Omental fat pad (tissue), 4 donors: ENCODE measurements around the gene OR51Q1. TPM values are rescaled to one million over a fixed set of nuclear protein-coding genes. Genes with fewer than 3 reads are reported as not detected.

ENCODE experiments used
- ATAC-seq: fragments of 150-250 bp; one replicate; pipeline ENCODE4 v1.9.1; 2016; ENCODE audit warnings: mild to moderate bottlenecking, moderate library complexity; ENCODE audit not compliant: low FRiP score
- DNase-seq: peaks from one replicate; pipeline ENCODE4 v3.0.0-alpha.2; 2019; ENCODE audit warnings: low spot score
- CTCF ChIP-seq, 3 donors: fragments of 450-650 bp; IDR thresholded peaks; one replicate each; pipeline ENCODE4 v1.5.1; 2016 to 2017; ENCODE audit warnings: antibody characterized with exemption in 3 of 3, mild to moderate bottlenecking in 3 of 3, moderate library complexity in 2 of 3
- total RNA-seq, 4 donors: library from RNA; depleted of rRNA; stranded (reverse); fragments of >200 nt; gene quantifications; one replicate each; pipeline ENCODE4 v1.1.0, GENCODE V29; 2016

OR51Q1 gene
- total RNA-seq, 4 donors from 2014 or later: not detected

GRCh38 chr11:5460983-5461621, 39.2 kb downstream of the OR51Q1 start:
- no peak for TF ChIP-seq CTCF (IDR thresholded peaks at IDR 0.05)
- no peak for DNase-seq
- no peak for ATAC-seq

GRCh38 chr11:5467527-5467926, 45.6 kb downstream of the OR51Q1 start:
- TF ChIP-seq CTCF (IDR thresholded peaks at IDR 0.05): no peak
- DNase-seq (no peak), ATAC-seq (no peak)

Other genes with a start within 250 kb of the OR51Q1 start
- gene OR51V1, start 221.4 kb upstream of the OR51Q1 start, total RNA-seq: not detected
- gene HBB, start 195.0 kb upstream of the OR51Q1 start, total RNA-seq: 1,000 to 10,000 TPM in 1 of 4 donors, 100 to 1,000 TPM in 3; 160 to 1,928 (median 219) TPM
- 1 to 10 TPM in 2 of 4 donors, not detected in 2; 1.1 to 3.2 TPM for gene HBD, start 187.6 kb upstream of the OR51Q1 start, total RNA-seq
- gene HBG1, start 172.3 kb upstream of the OR51Q1 start, total RNA-seq: not detected
- 1 to 10 TPM in 1 of 4 donors, not detected in 3; 2.1 TPM for gene HBG2, start 167.3 kb upstream of the OR51Q1 start, total RNA-seq
- gene HBE1, start 152.2 kb upstream of the OR51Q1 start, total RNA-seq: not detected
- not detected for gene OR51B4, start 120.2 kb upstream of the OR51Q1 start, total RNA-seq
- gene OR51B2, start 97.8 kb upstream of the OR51Q1 start, total RNA-seq: 1 to 10 TPM in 1 of 4 donors, under 1 TPM in 1, not detected in 2; 0.46 to 1.1 TPM
- gene OR51B5, start 78.6 kb upstream of the OR51Q1 start, total RNA-seq: under 1 TPM in 3 of 4 donors, not detected in 1; 0.36 to 0.63 (median 0.46) TPM
- not detected for gene OR51B6, start 70.6 kb upstream of the OR51Q1 start, total RNA-seq
- gene OR51M1, start 38.3 kb upstream of the OR51Q1 start, total RNA-seq: not detected
- under 1 TPM in 1 of 4 donors, not detected in 3; 0.96 TPM for gene OR51I1, start 19.4 kb downstream of the OR51Q1 start, total RNA-seq
- gene OR51I2, start 27.2 kb downstream of the OR51Q1 start, total RNA-seq: not detected
- not detected for gene OR52D1, start 66.6 kb downstream of the OR51Q1 start, total RNA-seq
- gene UBQLN3, start 87.8 kb downstream of the OR51Q1 start, total RNA-seq: 1 to 10 TPM in 2 of 4 donors, under 1 TPM in 2; 0.82 to 1.3 (median 0.98) TPM
- 1 to 10 TPM in 2 of 4 donors, under 1 TPM in 2; 0.19 to 1.7 (median 0.81) TPM for gene UBQLNL, start 94.6 kb downstream of the OR51Q1 start, total RNA-seq
- gene OR52H1, start 126.4 kb downstream of the OR51Q1 start, total RNA-seq: 1 to 10 TPM in 1 of 4 donors, under 1 TPM in 1, not detected in 2; 0.48 to 1.8 TPM
- gene OR52B6, start 158.8 kb downstream of the OR51Q1 start, total RNA-seq: not detected
- 1 to 10 TPM; 1.9 to 3.3 (median 2.8) TPM for gene TRIM6, start 174.5 kb downstream of the OR51Q1 start, total RNA-seq
- 1 to 10 TPM; 3.7 to 9.6 (median 6.6) TPM for gene TRIM34, start 202.9 kb downstream of the OR51Q1 start, total RNA-seq